HG03439 (cell line): ENCODE data around the gene SSBP2.

ENCODE experiments used
- ATAC-seq: cut with Tn5 transposase; IDR thresholded peaks from one replicate; pipeline ENCODE4 v1.9.1; 2021; ENCODE audit warnings: mild to moderate bottlenecking, moderate library complexity; ENCODE audit not compliant: unreplicated experiment

SSBP2 gene

DNA sequence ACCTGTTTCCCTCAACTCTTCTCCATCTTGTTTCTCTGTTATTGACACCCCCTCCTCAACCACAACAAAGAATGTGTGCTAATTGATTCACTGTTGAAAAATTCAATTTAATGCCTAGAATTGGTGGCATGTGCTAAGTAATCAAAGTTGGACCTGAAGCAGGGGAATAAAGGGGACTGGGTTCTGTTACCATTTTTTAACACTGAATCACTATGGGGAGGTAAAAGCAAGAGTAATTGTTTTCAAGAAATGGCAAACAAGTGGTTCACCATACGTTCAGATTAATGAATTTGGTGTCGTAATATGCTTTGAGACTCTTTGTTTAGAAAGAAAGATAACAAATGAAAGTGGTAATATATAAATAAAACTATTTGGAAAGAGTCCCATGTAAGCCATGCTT is 17.0 kb upstream of the SSBP2 start:
- ATAC-seq: no peak

DNA sequence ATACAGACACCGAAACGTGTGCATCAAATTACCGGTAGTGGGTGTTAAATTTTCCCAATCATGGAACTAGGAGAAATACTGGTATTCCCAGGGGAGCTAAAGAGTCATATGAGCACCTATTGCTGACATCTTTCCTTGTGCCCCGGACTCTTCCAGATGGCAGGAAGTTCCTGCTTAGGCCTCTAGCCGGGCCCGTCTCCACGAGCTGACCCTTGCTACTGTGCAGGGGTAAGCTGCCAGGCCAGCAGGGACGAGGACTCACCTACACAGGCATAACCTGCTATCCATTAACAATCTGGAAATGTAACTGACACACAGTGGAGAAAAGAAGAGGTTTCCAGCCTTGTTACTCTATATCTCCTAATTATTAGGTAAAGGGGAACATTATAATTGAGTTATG is 16.2 kb upstream of the SSBP2 start:
- ATAC-seq: no peak

DNA sequence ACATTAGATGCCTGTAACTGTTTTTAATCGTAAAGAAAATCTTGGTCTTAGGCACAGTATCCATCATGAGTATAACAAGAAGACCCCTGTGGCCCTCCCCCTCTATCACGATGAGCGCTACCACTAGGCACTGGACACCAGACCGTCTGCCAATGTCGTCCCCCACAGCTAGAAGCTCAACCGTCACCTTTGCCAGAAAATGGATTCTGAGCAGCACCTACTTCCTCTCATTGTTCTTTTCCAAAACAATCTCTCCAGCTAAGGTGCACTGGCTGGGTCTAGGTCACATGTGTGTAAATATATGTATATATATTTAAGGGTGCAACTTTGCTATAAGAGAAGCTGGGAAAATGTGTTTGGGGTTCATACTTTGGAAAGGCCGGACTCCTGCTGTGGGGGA is 15.7 kb upstream of the SSBP2 start:
- ATAC-seq: no peak

DNA sequence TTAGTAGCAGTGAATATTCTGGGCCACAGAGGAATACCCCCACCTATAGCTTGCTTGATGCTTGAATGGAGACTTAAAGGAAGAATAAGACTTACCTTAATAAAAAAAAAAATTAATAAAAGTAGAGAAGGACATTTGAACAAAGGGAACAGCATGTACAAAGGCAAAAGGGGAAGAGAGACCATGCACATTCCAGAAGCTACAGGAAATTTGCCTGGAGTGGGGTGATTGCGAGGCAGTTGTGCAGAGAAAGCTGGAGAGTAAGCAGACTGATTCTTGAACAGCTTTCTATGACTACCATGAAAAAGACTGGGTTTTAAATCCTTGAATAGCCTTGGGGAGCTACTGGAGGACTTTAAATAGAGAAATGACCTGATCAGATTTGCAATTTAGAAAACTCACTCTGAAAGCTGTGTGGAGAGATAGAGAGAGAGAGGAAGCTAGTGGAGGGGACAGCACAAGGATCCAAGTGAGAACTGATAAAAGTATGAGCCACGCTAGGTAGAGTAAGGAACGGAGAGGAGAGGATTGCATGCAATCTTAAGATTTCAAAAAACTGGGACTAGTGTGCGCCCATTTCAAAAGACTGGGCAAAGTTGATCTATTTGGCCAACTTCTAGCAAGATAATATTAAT is 12.5 kb upstream of the SSBP2 start:
- no peak for ATAC-seq

DNA sequence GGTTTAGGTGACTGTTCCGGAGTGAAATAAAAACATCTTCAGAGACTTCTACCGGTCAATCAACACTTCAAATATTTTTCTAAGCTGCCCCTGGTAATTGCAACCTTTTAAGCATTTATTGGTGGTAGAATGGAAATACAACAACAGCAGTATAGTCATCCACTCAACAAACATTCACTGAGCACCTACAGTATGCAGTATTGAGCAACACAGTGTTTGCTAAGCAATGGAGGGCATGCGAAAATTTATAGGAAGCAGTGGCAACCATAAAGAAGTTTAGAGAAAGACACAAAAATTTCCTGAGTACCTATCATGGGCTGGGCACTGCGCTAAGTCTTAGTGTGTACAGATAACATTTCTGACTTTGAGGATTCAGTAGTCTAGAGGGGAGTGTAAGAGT is 12.0 kb upstream of the SSBP2 start:
- no peak for ATAC-seq

DNA sequence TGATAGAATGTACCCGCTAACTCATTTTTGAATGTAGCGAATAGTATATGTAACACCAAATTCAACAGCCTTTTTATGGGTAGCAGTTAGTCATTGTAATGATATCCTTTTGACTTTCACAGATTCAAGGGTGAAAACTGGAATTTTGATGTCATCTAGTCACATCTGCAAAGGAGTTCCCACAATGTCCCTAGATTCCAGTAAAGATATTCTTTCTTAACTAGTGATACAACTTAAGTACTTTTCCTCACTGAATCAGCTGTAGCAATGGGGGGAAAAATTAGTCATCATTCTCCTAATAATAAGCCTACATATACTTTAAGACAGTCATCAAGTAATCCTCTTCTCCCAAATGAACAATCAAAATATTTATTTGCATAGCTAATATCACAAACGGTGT is 11.5 kb upstream of the SSBP2 start:
- no peak for ATAC-seq

DNA sequence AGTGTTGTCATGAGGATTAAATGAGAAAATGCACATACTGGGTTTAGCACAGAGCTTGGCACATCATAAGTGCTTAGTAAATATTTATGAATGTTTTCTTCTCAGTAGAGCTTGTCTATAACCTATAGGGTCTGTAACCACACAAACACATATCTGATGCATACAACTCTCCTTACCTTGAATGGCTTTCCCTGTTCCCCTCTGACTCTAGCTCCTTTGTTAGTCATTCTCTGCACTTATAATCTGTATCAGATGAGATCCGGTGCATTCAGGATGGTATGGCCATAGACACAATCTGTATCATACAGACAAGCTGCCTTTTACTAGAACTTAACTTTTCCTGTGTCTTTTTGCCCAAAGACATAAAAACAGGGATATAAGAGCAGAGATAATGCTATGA is 11.1 kb upstream of the SSBP2 start:
- no peak for ATAC-seq

DNA sequence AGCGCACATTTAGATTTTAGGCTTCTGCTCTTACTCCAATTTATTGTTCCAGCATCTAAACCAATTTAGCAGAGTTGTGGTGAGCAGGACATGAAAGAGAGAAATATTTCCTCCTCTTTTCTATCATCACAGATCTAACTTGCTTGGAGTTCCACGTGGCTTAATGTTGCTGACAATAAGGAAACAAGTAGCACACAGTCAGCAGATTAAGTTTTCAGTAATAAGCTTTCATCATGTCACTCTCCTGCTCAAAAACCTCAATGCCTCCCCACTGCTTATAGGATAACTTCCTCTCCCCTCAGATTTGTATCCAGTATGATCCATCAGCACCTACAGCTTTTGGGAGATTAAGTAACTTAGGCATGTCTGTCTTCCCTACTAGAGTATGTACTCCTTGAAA is 10.4 kb upstream of the SSBP2 start:
- ATAC-seq: no peak

DNA sequence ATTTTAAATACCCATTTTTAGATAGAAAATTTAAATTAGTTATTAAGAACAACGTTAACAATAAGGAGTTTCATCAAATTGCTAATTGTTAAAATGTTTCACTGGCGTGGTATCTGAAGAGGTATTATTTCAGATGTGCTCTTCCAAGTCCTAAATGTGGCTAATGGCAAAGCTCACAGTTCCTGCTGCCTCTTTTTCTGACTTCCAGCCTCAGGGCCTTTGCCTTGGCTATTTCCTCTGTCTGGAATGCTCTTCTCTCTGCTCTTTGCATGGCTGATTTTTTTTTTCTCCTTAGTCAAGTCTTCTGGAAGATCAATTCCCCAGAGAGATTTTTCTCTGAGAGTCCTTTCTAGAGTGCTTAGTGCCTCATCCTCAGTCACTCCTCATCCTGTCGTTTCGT is 9.6 kb upstream of the SSBP2 start:
- ATAC-seq: no peak

DNA sequence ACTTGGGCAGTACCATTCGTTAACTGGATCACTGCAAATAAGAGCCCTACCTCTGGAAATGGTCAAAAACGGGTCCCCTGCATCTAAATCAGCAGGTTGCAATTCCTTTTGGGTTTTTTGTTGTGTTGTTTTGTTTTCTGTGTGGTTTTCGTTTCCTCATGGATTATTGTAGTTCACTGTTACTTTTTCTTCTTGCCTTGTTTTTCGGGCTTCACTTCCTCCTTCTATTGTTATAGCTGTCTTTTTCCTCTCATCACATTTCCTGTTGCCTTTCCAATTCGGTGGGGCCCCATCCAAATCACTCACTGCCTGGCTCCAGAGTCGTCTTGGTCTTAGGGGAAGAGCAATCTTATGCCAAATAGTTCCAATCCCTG is 8.7 kb upstream of the SSBP2 start:
- ATAC-seq: no peak

DNA sequence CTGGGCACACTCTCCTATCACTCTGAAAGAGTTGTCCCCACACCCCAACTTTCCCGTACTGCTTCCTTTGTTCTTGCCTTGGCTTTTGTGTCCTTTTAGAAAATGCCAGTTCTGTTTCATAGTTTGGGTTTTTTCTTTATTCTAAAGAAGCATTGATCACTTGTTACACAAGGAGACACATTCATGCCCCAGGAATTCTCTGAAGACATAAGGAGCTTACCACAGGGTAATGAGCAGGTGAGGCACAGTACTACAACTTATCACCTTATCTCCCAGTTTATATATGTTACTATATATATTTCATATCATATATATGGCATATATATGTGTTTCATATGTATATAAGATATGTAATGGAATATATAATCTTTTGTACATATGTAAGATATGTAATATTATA is 6.5 kb upstream of the SSBP2 start:
- no peak for ATAC-seq

DNA sequence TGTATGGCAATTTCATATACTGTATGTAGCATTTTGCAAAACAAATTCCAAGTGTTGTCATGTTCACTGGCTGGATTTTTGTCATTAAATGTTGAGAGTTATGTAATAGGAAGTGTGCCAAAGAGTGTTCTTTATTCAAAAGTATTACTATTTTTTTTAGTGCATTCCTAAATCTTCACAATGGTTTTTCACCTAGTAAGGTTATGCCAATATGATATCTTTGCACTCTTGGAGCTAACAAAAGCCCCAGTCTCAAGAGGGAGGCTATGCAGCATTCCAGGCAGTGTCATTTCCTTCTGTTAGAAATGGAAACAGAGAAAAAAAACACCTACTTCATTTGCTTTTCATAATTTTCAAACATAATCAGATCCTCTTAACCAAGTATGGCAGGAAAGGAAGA is 5.1 kb upstream of the SSBP2 start:
- ATAC-seq: no peak

DNA sequence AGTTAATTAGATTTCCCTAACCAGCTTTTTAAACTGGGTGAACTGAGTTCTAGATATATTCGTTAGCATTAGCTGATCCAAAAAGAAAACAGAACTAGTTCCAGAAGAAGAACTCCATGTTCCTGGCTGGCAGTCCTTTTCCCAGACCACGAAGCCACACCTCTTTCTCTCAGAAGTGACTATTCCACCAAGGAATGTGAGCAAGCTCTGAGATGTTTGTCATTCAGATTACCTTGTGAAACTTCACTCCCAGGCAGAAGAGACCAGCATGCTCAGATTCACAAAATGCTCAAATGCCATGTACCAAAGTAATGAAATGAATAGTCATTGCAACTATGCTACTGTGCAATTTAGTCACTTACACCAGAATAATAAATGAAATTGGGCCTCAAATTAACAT is 4.4 kb upstream of the SSBP2 start:
- ATAC-seq: no peak

DNA sequence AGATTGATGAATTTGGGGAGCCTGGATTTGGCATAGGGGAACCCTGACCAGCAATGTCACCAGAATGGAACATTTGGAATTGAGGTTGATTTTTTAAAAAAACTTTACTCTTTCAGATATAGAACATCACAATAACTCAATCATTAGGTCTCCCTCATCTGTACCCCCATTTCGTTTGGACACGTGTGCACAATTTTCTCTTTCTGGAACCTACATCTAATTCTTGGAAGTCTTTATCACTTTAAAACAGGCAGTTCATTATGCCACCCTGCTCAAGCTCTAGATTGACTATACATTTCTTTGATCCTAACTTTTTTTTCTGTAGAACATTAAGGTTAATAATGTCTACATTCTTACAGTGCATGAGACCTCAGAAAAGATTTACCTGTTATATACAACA is 3.7 kb upstream of the SSBP2 start:
- ATAC-seq: no peak

DNA sequence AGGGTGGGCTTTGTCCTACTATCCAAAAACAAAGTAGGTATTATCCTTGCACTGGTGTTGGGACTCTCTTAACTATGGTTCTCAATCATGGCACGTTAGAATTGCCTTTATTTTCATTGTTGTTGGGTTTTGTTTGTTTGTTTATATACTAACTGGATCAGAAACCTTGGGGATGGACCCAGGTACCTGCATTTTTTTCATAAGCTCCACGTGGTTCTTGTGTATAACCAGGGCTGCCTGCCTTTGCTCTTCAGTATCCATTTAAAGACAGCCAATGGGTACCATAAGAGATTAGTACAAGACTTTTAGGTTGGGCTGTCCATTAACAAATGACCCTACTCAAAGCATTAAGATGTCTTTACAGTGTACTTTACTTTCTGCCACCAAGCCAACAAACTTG is 2.5 kb upstream of the SSBP2 start:
- ATAC-seq: no peak

DNA sequence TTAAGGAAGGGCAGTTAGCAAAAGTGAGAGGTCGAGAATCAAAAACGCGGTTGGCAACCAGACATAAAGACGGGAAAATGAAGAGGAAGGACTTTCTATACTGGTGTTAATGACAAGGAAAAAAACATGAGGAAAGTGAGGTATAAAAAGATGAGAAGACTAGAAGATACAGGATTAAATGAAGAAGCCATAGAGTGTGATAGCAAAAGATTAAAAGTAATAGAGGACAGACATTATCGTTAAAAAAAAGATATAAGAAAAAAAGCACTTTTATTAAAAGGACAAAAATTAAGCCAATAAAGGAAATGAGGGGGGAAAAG is 1.7 kb upstream of the SSBP2 start:
- ATAC-seq: no peak

DNA sequence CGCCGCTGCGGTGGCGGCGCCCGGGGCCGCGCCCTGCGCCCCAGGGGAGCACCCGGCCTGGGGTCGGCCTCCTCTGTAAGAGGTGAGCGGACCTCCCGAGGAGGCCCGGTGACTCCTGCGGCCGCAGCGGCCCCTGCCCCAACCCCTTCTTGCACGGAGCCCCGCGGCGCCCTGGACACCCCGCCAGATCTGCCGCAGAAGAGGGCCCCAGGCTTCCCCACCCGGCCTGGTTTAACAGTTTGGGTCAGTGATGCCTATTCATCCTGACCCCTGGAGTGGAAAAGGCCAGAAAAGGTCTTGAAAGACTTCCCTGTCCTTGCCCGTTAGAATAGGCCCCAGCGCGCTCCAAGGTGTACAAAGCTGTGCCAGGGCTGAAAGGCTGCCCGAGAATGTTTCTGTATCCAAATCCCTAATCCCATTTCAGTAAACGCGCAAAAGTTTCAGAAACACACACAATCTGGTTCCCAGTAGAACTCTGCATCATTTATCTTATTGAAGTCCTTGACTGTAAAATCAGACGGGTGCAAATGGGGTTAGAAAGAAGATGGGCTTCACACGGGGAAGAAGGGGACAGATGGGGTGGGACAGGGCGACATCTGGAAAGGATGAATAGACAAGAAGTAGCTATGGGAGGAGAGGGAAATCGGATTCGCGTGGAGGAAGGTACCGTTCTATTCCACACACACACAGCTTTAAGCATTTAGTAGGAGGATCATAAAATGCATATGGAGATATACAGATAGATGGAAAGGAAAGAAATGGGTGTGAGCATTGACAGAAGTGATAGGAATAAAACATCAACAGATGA is 1.1 kb upstream of the SSBP2 start:
- no peak for ATAC-seq

DNA sequence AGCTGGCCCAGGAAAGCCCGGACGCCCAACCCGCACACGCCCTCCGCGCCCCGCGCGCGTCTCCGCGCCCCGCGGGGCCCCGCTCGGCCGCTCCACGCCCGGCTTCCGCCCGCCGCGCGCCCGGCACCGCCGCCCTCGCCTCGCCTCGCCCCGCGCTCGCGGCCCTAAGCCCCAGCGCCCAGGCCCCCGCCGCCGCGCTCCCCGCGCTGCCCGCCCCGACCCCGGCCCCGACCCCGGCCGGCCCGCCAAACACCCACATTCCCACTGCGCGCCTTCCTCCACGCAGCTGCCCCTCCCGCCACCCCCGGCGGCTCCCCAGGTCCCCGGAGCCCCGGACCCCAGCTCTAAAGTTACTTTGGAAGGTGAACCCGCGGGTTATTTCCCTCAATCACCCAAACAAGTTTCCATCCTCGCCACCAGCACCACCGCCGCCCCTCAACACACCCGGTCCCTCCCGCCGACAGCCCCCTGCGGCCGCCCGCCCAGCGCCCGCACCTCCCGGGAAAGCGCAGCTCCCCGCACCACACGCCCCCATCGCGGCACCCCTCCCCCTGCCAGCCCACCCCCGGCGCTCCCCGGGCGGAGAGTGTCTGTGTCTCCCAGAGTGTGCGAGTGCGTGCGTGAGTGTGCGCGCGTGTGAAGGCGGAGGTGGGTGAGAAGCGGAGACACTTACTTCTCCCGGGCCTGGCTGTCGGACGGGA is 439 bp downstream of the SSBP2 start:
- no peak for ATAC-seq

DNA sequence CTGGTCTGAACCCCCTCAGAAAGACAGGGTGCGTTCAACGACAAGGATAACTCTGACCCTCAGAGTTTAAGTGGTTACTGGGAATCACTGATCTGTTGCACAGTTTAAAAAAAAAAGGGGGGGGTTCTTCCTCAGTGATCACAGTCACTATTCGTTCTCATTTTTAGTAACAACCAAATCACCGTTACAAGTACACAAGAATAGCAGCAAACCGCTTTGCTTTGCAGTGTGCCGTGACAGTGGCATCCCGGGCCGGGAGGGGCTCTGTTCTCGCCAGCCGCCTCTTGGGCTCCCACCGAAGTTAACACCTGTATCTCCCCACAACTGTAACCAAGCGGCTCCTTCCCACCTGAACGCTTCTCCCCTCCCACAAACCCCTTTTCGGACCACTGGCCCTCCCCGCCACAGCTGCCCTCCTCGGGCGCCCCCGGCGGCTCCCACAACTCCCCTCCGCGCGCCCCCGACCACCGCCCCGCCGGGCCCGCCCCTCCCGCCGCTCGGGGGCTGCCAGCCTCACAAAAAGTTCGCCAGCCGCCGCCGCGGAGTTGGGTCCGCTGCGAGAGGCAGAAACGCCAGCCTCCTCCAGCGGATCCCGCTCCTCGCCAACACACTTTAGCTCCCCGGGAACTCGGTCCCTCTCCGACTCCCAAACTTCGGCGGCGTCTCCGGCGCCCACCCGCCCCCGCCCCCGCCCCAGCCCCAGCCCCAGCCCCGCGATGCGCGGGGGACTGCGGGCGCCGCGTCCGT is 1.2 kb downstream of the SSBP2 start:
- ATAC-seq: peak; percentile 33

DNA sequence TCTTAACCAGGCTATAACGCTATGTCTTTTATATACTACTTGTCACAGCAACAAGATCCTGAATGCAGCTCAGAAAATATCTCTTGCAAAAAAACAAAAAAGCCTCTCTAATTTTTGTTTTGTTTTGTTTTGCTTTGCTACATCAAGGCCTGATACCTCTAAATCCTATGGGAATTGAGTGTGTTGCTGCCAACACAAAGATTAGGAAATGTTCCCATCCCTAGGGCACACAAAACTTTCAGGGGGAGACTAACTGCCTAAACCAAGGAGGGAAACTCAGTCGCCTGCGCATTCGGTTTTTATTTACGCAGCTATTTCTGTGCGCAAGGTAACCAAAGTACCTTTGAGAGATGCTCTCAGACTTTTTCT is 1.7 kb downstream of the SSBP2 start:
- ATAC-seq: no peak

DNA sequence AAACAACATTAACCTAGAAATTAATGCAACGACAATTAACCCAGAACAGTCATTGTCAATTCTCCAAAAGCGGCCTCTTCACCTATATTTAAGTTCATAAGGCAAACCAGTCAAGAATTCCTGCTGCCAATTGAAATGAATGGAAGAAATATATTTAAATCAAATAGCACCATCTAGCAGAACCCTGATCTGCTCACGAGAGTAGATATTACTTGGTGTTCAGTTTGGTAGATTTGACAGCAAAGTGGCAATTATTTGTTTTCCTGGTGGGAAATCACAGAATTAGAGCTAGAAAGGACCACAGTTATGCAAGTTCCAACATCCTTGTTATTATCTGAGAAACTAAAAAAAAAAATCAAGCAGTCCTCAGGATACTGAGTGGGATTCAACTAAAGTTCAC is 2.3 kb downstream of the SSBP2 start:
- no peak for ATAC-seq

DNA sequence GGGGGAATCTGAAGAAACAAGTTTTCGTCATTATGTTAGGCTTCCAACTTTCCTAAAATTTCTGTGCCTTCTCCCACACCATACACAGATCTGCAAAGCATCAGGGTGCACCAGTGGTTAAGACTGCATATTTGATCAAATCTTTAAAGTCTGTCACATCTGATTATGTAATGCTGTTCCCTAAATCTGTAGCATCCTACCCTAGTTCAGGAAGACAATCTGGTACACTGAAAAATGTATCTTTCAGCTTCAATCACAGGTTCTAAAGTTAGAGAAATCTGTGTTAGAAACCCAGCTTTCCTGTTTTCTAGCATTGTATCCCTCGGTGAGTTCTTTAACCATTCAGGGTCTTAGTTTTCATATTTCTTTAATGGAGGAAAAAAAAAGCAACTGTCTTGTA is 3.9 kb downstream of the SSBP2 start:
- no peak for ATAC-seq
